Transverse colon (tissue), 4 donors: Measurements from ENCODE around the gene ZCCHC3. TPM values are rescaled to one million over a fixed set of nuclear protein-coding genes. Genes with fewer than 3 reads are reported as not detected.
A peak's percentile ranks its signal among the peaks of the same experiment; 100 is the strongest.

Experiments used
- DNase-seq: peaks from one replicate; pipeline ENCODE4 v3.0.0-alpha.2; 2019
- H3K27ac ChIP-seq, 4 donors: fragments of 200-600 bp; sonication (generic); 2 replicates each; pipeline ENCODE4 v1.5.1; 2016 to 2018; ENCODE audit warnings: inconsistent platforms in 4 of 4
- H3K27me3 ChIP-seq: fragments of 200-600 bp; sonication (generic); 2 replicates; pipeline ENCODE4 v1.5.1; 2017; ENCODE audit warnings: inconsistent platforms
- H3K36me3 ChIP-seq, 4 donors: fragments of 200-600 bp; sonication (generic); 2 replicates each; pipeline ENCODE4 v1.5.1; 2017 to 2019; ENCODE audit warnings: inconsistent platforms in 4 of 4
- H3K4me1 ChIP-seq, 4 donors: fragments of 200-600 bp; sonication (generic); 2 replicates each; pipeline ENCODE4 v1.5.1; 2017 to 2020; ENCODE audit warnings: inconsistent platforms in 4 of 4
- H3K4me3 ChIP-seq, 4 donors: fragments of 200-600 bp; sonication (generic); 1 replicate in 1 of 4; 2 replicates in 3 of 4; pipeline versions ENCODE4 v1.5.1 to v1.6.1; 2017 to 2019; ENCODE audit warnings: inconsistent platforms in 4 of 4
- H3K9me3 ChIP-seq, 2 donors: fragments of 200-600 bp; sonication (generic); 2 replicates each; pipeline ENCODE4 v1.5.1; 2017 to 2019; ENCODE audit warnings: inconsistent platforms in 2 of 2
- CTCF ChIP-seq, 5 experiments: fragments of 200-600 bp in 3 of 5; fragments of 450-650 bp in 2 of 5; sonication (generic) in 3 of 5; IDR thresholded peaks; 1 replicate in 2 of 5; 2 replicates in 3 of 5; pipeline ENCODE4 v1.5.1; 2016 to 2017; ENCODE audit warnings: antibody characterized with exemption in 5 of 5, inconsistent platforms in 3 of 5, mild to moderate bottlenecking in 2 of 5, moderate library complexity in 1 of 5
- EP300 ChIP-seq: sonication (generic); formaldehyde crosslinking; IDR thresholded peaks from one replicate; pipeline ENCODE4 v1.6.1; 2017; ENCODE audit warnings: antibody characterized with exemption, low read depth
- POLR2A ChIP-seq: fragments of 450-650 bp; IDR thresholded peaks from one replicate; pipeline ENCODE4 v1.6.1; 2016; ENCODE audit warnings: antibody characterized with exemption, mild to moderate bottlenecking, moderate library complexity
- POLR2AphosphoS5 ChIP-seq, 3 donors: sonication (generic); formaldehyde crosslinking; IDR thresholded peaks; one replicate each; pipeline ENCODE4 v1.6.1; 2016; ENCODE audit warnings: antibody characterized with exemption in 3 of 3
- WGBS, 2 donors: methylation state at CpG; one replicate each; pipeline ENCODE4 v1.1.5; 2018; ENCODE audit warnings: low coverage in 1 of 2; 5-methylcytosine and 5-hydroxymethylcytosine counted together
- in situ Hi-C, 4 donors: fragments of 200-750 bp; cut with MboI; loops; one replicate each; pipeline versions ENCODE4 v1.15.0 to v1.15.1; 2017; ENCODE audit warnings: low sequenced_read_pairs in 3 of 4, low pct_ligation_motif_present in 1 of 4, low pct_unique_long_range_greater_than_20kb in 1 of 4
- intact Hi-C: fragments of 100-400 bp; cut with DNase I; formaldehyde crosslinking; loops from one replicate; pipeline ENCODE4 v1.15.1; 2023; ENCODE audit warnings: low total_unique reads
- total RNA-seq, 4 donors: library from RNA; depleted of rRNA; stranded (reverse); fragments of >200 nt; gene quantifications; one replicate each; pipeline ENCODE4 v1.1.0, GENCODE V29; 2016

The ZCCHC3 gene
- total RNA-seq, 4 donors from 2014 or later = 6.6 to 16.0 (median 10.1) TPM

GRCh38 chr20:328027-328974, 30.9 kb downstream of the ZCCHC3 start:
- TF ChIP-seq CTCF (IDR thresholded peaks at IDR 0.05) (no peak), EP300 (no peak), POLR2A (no peak), POLR2AphosphoS5 (IDR thresholded peaks at IDR 0.05) (no peak)
- intact Hi-C loops (loop anchor here (10.0 kb wide), 1 partner anchor 54 kb away; no protein-coding TSS in a partner anchor), in situ Hi-C loops (no loop called here)
- Histone ChIP-seq H3K4me1 (peaks cover 3 to 41% (median 29%) of the 10 kb centered on the region in 4 donors), H3K9me3 (no peaks in the 10 kb centered on the region), H3K36me3 (no peaks in the 10 kb centered on the region), H3K27me3 (no peaks in the 10 kb centered on the region), H3K27ac (peak overlapping the region; percentile 94 to 98 (median 96)), H3K4me3 (peak overlapping the region in 2 of 4 donors; percentile 71 to 74)
- no peak for DNase-seq
- 17 to 61% methylated on average over 1 to 31 of the region's 31 CpGs for WGBS, 2 donors

GRCh38 chr20:328975-329695, 31.8 kb downstream of the ZCCHC3 start:
- H3K4me3 ChIP-seq = no peak overlapping the region
- peaks cover 0 to 35% (median 23%) of the 10 kb centered on the region in 4 donors for H3K4me1 ChIP-seq
- TF ChIP-seq CTCF (IDR thresholded peaks at IDR 0.05) (no peak), EP300 (no peak), POLR2A (no peak), POLR2AphosphoS5 (IDR thresholded peaks at IDR 0.05) (no peak)
- no peak for DNase-seq
- no peaks in the 10 kb centered on the region for H3K36me3 ChIP-seq
- 65% methylated on average over 7 of the region's 7 CpGs; no CpG with 5 or more reads in 1 of the 2 donors for WGBS, 2 donors
- no peaks in the 10 kb centered on the region for H3K9me3 ChIP-seq
- no peaks in the 10 kb centered on the region for H3K27me3 ChIP-seq
- intact Hi-C loops = loop anchor here (10.0 kb wide), 1 partner anchor 54 kb away; no protein-coding TSS in a partner anchor
- in situ Hi-C loops = no loop called here
- peak overlapping the region in 2 of 4 donors; percentile 7 to 98 for H3K27ac ChIP-seq

- no peak overlapping the region for H3K27ac ChIP-seq
- intact Hi-C loops = loop anchor here (10.0 kb wide), 1 partner anchor 55 kb away; no protein-coding TSS in a partner anchor
- TF ChIP-seq POLR2A (no peak), EP300 (no peak), POLR2AphosphoS5 (IDR thresholded peaks at IDR 0.05) (no peak), CTCF (IDR thresholded peaks at IDR 0.05) (no peak)
- no peaks in the 10 kb centered on the region for H3K27me3 ChIP-seq
- H3K36me3 ChIP-seq = no peaks in the 10 kb centered on the region
- no peak overlapping the region for H3K4me3 ChIP-seq
- no peaks in the 10 kb centered on the region for H3K9me3 ChIP-seq
- DNase-seq = peak; percentile 18
- H3K4me1 ChIP-seq = peaks cover 0 to 31% (median 21%) of the 10 kb centered on the region in 4 donors
- WGBS, 2 donors = 60 to 73% methylated on average over 1 to 4 of the region's 4 CpGs
- in situ Hi-C loops = no loop called here
These were observed 32.5 kb downstream of the ZCCHC3 start for GRCh38 chr20:329851-330232.
